KMS-11 (cell line): ENCODE data around the gene MAN2A2.

Experiments used
- H2AFZ ChIP-seq: fragments of 200-600 bp; sonication (generic); 2 replicates; pipeline ENCODE4 v1.6.1; 2016; ENCODE audit warnings: antibody characterized with exemption, mixed run types, low read depth
- H3K27ac ChIP-seq: fragments of 200-600 bp; sonication (generic); 2 replicates; pipeline ENCODE4 v1.6.1; 2016; ENCODE audit warnings: mild to moderate bottlenecking, mixed run types
- H3K27me3 ChIP-seq: fragments of 200-600 bp; sonication (generic); 2 replicates; pipeline ENCODE4 v1.6.1; 2017; ENCODE audit warnings: mild to moderate bottlenecking, low read depth, mixed run types, moderate library complexity; ENCODE audit not compliant: insufficient read depth
- H3K36me3 ChIP-seq: fragments of 200-600 bp; sonication (generic); 2 replicates; pipeline ENCODE4 v1.6.1; 2017; ENCODE audit warnings: mild to moderate bottlenecking, mixed run types; ENCODE audit not compliant: insufficient read depth
- H3K4me1 ChIP-seq: fragments of 200-600 bp; sonication (generic); 2 replicates; pipeline ENCODE4 v1.6.1; 2016; ENCODE audit warnings: mild to moderate bottlenecking, low read depth, mixed run types; ENCODE audit not compliant: poor library complexity, severe bottlenecking
- H3K4me2 ChIP-seq: fragments of 200-600 bp; sonication (generic); 2 replicates; pipeline ENCODE4 v1.7.0; 2016; ENCODE audit warnings: mild to moderate bottlenecking, mixed run types
- H3K4me3 ChIP-seq: fragments of 200-600 bp; sonication (generic); IDR thresholded peaks from 2 replicates; pipeline ENCODE4 v1.6.1; 2017; ENCODE audit warnings: low read depth, low read length, mixed read lengths; ENCODE audit not compliant: insufficient read depth
- H3K79me2 ChIP-seq: fragments of 200-600 bp; sonication (generic); 2 replicates; pipeline ENCODE4 v1.6.1; 2016; ENCODE audit warnings: low read depth, mixed run types; ENCODE audit not compliant: insufficient read depth
- H3K9ac ChIP-seq: fragments of 200-600 bp; sonication (generic); 2 replicates; pipeline ENCODE4 v1.6.1; 2016; ENCODE audit warnings: mild to moderate bottlenecking, mixed run types
- H4K20me1 ChIP-seq: fragments of 200-600 bp; sonication (generic); 2 replicates; pipeline ENCODE4 v1.6.1; 2016; ENCODE audit warnings: mild to moderate bottlenecking, mixed run types; ENCODE audit not compliant: insufficient read depth
- TF ChIP-seq, protein P1 (sequence below): fragments of 200-600 bp; sonication (generic); conservative IDR thresholded peaks from 2 replicates; pipeline ENCODE4 v1.6.1; 2017; ENCODE audit warnings: low read depth, mild to moderate bottlenecking, antibody characterized with exemption, low read length, moderate library complexity, mixed read lengths

MAN2A2 gene

DNA sequence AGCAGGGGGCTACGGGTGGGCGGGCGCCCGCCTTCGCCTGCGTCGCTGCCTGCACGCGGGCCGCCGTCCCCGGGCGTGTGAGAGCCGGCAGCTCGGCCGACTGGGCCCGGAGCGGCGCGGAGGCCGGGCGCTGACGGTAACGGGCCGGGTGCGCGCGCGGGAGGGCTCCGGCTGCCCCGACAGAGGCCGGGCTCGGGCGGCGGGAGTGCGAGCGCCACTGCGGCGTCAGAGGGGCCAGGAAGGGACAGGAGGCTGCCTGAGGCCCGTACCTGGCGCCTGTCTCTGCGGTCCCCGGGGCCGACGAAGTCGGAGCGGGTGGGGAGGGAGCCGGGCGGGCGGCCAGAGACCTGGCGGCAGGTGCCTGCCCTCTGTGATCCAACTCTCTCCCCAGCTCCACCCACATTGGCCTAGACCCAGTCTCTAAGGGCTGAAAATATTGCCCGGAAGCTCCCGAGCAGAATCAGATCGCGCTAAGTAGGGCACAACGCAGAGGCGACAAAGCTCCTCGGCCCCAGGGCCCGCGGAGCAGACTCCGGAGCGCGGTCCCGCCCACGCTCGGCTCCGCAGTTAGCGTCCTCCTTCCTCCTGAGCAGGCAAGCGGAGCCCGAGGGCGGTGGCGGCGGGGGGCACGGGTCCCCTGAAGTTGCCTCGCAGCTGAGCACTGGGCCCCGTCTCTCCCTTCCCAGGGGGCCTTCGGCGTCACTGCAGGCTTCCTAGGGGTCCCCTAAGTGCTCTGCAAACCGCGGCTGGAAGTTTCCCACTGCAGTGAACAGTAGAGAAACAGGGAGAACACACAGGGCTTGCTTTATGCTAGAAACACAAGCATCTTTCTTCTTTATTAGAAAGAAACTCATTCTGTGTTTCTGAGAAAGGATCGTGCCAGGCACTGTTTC is at the start of gene MAN2A2:
Gene MAN2A2 (plus strand): TSS at position 463 of the 893 bp plus-strand sequence. CDS start 906 bp downstream, outside the sequence.
- H4K20me1 ChIP-seq = no peaks in the 10 kb centered on the region
- TF ChIP-seq, protein P1, sequence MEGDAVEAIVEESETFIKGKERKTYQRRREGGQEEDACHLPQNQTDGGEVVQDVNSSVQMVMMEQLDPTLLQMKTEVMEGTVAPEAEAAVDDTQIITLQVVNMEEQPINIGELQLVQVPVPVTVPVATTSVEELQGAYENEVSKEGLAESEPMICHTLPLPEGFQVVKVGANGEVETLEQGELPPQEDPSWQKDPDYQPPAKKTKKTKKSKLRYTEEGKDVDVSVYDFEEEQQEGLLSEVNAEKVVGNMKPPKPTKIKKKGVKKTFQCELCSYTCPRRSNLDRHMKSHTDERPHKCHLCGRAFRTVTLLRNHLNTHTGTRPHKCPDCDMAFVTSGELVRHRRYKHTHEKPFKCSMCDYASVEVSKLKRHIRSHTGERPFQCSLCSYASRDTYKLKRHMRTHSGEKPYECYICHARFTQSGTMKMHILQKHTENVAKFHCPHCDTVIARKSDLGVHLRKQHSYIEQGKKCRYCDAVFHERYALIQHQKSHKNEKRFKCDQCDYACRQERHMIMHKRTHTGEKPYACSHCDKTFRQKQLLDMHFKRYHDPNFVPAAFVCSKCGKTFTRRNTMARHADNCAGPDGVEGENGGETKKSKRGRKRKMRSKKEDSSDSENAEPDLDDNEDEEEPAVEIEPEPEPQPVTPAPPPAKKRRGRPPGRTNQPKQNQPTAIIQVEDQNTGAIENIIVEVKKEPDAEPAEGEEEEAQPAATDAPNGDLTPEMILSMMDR = no peak
- peaks cover 7% of the 10 kb centered on the region; the same call in 1 of the 2 replicates for H3K79me2 ChIP-seq
- no peaks in the 10 kb centered on the region for H3K27me3 ChIP-seq
- no peaks in the 10 kb centered on the region for H3K36me3 ChIP-seq
- H3K27ac ChIP-seq = peak within 1 kb of the TSS; percentile 70
- H3K4me1 ChIP-seq = peaks cover 16% of the 10 kb centered on the region
- peak within 1 kb of the TSS; percentile 64 for H3K9ac ChIP-seq
- H2AFZ ChIP-seq = peak within 1 kb of the TSS; percentile 80
- peak within 1 kb of the TSS; percentile 91 for H3K4me2 ChIP-seq
- no peak within 1 kb of the TSS for H3K4me3 ChIP-seq

DNA sequence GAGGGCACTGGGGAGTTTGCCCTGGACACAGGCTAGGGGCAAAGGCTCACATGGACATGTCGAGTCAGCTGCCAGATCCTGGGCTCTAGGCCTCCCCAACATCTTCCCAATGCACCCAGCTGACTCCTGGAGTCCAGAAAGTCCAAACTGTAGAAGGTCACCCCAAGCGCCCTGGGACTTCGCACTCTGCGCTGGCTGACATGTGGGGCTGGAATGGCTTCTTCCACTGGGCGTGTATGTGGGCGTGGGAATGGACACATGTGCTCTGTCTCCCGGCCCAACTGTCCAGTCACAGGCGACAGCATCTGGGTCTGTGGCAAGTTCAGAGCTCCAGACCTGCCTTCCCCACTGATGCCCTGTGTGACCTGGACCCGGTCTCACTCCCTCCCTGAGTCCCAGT is 48.0 kb upstream of the MAN2A2 start:
- Histone ChIP-seq H2AFZ (no peak overlapping the region), H4K20me1 (no peaks in the 10 kb centered on the region), H3K27ac (no peak overlapping the region), H3K4me3 (no peak overlapping the region), H3K4me1 (peaks cover 66% of the 10 kb centered on the region), H3K4me2 (peak overlapping the region; percentile 48; the same call in 1 of the 2 replicates), H3K79me2 (no peaks in the 10 kb centered on the region), H3K9ac (no peak overlapping the region), H3K27me3 (no peaks in the 10 kb centered on the region), H3K36me3 (no peaks in the 10 kb centered on the region)
- TF ChIP-seq, protein P1 = no peak

DNA sequence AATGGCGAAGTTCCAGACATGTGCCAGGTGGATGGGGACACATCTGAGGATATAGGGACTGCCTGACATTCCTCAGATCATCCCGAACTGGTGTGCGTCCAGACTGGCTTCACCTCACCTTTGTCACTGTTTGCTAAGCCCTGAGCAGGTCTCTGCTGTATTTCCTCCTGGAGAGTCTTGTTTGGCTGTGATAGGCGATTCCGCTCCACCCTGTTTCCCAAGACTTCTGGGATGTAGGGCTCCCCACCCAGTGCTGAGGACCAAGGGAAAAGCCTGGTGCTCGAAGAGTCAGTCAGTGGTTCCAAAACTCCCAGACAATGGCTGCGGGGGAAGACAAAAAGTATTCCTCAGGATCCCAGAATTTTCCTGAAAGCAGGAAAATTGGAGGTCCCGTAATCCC is 45.8 kb upstream of the MAN2A2 start:
- no peak overlapping the region for H3K4me3 ChIP-seq
- no peak overlapping the region for H3K4me2 ChIP-seq
- H3K27me3 ChIP-seq = no peaks in the 10 kb centered on the region
- H3K27ac ChIP-seq = no peak overlapping the region
- TF ChIP-seq, protein P1 = no peak
- H4K20me1 ChIP-seq = no peaks in the 10 kb centered on the region
- peaks cover 47% of the 10 kb centered on the region for H3K4me1 ChIP-seq
- H3K36me3 ChIP-seq = no peaks in the 10 kb centered on the region
- no peaks in the 10 kb centered on the region for H3K79me2 ChIP-seq
- no peak overlapping the region for H3K9ac ChIP-seq
- no peak overlapping the region for H2AFZ ChIP-seq

DNA sequence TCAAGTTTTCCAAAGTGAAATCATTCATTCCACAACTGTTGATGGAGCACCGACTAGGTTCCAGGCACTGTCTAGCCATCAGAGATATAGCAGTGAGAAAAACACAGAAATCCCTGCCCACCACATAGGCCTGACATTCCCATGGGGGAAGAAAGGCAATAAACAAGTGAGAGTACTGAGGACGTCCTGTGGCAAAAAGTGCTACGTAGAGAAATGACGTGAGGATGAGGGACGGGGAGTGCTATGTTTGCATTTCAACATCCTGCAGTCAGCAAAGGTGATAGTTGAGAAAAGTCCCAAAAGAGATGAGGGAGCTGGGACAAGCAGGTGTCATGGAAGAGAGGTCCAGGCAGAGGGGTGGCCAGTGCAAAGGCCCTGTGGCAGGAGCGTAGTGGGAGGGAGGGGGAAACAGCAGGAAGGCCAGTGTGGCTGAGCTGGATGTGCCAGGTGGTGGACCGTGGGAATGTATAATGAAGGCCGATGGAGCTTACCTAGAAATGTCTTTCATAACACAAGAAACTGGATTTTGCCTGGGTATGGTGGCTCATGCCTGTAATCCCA is 45.1 kb upstream of the MAN2A2 start:
- TF ChIP-seq, protein P1 = no peak
- Histone ChIP-seq H3K36me3 (no peaks in the 10 kb centered on the region), H3K4me1 (peaks cover 41% of the 10 kb centered on the region), H2AFZ (no peak overlapping the region), H3K4me3 (no peak overlapping the region), H3K9ac (no peak overlapping the region), H3K79me2 (no peaks in the 10 kb centered on the region), H4K20me1 (no peaks in the 10 kb centered on the region), H3K27me3 (no peaks in the 10 kb centered on the region), H3K27ac (no peak overlapping the region), H3K4me2 (no peak overlapping the region)
